Islet precursor cell (in vitro differentiated cells): ENCODE results near the gene NAV2.

Experiments
- DNase-seq: peaks from one replicate; pipeline ENCODE4 v3.0.0-alpha.2; 2018

The NAV2 gene

GRCh38 chr11:19689281-19690000 is 23.2 kb upstream of the NAV2 start:
- no peak for DNase-seq

- no peak for DNase-seq
Observed at GRCh38 chr11:19690885-19691284, 21.8 kb upstream of the NAV2 start.

- DNase-seq = no peak
Observed at GRCh38 chr11:19691815-19692500, 20.7 kb upstream of the NAV2 start.

GRCh38 chr11:19693146-19693545 is 19.5 kb upstream of the NAV2 start:
- DNase-seq = no peak

- DNase-seq = no peak
Observed at GRCh38 chr11:19694796-19695345, 17.8 kb upstream of the NAV2 start.

- DNase-seq = no peak
Observed at GRCh38 chr11:19696073-19696472, 16.6 kb upstream of the NAV2 start.

- DNase-seq = no peak
Observed at GRCh38 chr11:19696904-19697303, 15.7 kb upstream of the NAV2 start.

GRCh38 chr11:19697721-19698121 is 14.9 kb upstream of the NAV2 start:
- DNase-seq = no peak

- DNase-seq = no peak
Observed at GRCh38 chr11:19698493-19699292, 13.9 kb upstream of the NAV2 start.

- no peak for DNase-seq
Observed at GRCh38 chr11:19701421-19701820, 11.2 kb upstream of the NAV2 start.

GRCh38 chr11:19702620-19703019 is 10.0 kb upstream of the NAV2 start:
- no peak for DNase-seq

GRCh38 chr11:19703211-19703610 is 9.4 kb upstream of the NAV2 start:
- peak; percentile 90 for DNase-seq

- DNase-seq = no peak
Observed at GRCh38 chr11:19704213-19704612, 8.4 kb upstream of the NAV2 start.

- DNase-seq = no peak
Observed at GRCh38 chr11:19705936-19706335, 6.7 kb upstream of the NAV2 start.

GRCh38 chr11:19711911-19712280 is 741 bp upstream of the NAV2 start:
- no peak for DNase-seq

GRCh38 chr11:19713196-19714021 is 772 bp downstream of the NAV2 start:
- no peak for DNase-seq

- no peak for DNase-seq
Observed at GRCh38 chr11:19714022-19714386, 1.4 kb downstream of the NAV2 start.

- peak; percentile 64 for DNase-seq
Observed at GRCh38 chr11:19714387-19715363, 2.0 kb downstream of the NAV2 start.

GRCh38 chr11:19715373-19715772 is 2.7 kb downstream of the NAV2 start:
- no peak for DNase-seq

GRCh38 chr11:19718051-19718450 is 5.4 kb downstream of the NAV2 start:
- no peak for DNase-seq

GRCh38 chr11:19718951-19719350 is 6.3 kb downstream of the NAV2 start:
- DNase-seq = no peak
